Activated T-cell treated with anti-CD3 and anti-CD28 coated beads, Interleukin-2, amount 50 U/mL, for 24 hours (primary cell): Measurements from ENCODE around the gene GHDC.
"Not testable (repeated sequence)": the region's sequence is repeated elsewhere in the genome, so short reads cannot be mapped to it uniquely, and the experiment has no call there.

ENCODE experiments used
- DNase-seq: peaks from one replicate; pipeline ENCODE4 v3.0.0-alpha.2; 2020
- H3K27ac Mint-ChIP-seq: 2 replicates; pipeline ENCODE4 v1.8.0; 2020; ENCODE audit warnings: mild to moderate bottlenecking, mixed read lengths
- H3K27me3 Mint-ChIP-seq: 2 replicates; pipeline ENCODE4 v1.8.0; 2020; ENCODE audit warnings: mixed read lengths
- H3K36me3 Mint-ChIP-seq: 2 replicates; pipeline ENCODE4 v1.8.0; 2020; ENCODE audit warnings: low read depth, mixed read lengths
- H3K4me1 Mint-ChIP-seq: 2 replicates; pipeline ENCODE4 v1.8.0; 2020; ENCODE audit warnings: low read depth, mixed read lengths
- H3K4me3 Mint-ChIP-seq: 2 replicates; pipeline ENCODE4 v1.8.0; 2020; ENCODE audit warnings: mild to moderate bottlenecking, moderate library complexity, mixed read lengths
- H3K9me3 Mint-ChIP-seq: 2 replicates; pipeline ENCODE4 v1.8.0; 2020; ENCODE audit warnings: mixed read lengths

GHDC gene

DNA sequence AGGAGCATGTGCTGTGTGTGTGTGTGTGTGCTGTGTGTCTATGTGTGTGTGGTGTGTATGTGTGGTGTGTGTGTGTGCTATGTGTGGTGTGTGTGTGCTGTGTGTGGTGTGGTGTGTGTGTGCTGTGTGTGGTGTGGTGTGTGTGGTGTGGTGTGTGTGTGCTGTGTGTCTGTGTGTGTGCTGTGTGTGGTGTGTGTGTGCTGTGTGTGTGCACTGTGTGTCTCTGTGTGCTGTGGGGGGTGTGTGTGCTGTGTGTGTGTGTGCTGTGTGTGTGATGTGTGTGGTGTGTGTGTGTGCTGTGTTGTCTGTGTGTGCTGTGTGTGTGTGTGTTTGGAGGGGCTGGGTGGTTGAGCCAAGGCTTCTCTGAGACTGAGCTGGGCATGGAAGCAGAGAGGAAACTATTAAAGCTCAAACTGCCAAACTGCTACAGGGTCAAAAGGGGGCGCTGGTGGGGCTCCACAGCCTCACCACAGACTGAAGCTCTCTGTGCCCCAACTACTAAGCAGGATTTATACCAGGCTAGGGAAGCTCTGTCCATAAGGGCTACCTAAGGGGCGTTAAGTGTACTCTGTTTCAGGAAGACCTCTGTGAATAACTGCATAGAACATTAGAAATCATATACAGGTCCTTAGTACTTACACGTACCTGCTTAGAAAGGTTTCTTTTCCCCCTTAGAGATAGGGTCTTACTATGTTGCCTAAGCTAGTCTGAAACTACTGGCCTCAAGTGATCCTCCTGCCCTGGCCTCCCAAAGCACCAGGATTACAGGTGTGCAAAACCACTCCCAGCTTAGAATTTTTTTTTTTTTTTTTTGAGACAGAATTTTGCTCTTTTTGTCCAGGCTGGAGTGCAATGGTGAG lies 27.8 kb upstream of the GHDC start:
- no peaks in the 10 kb centered on the region for H3K9me3 Mint-ChIP-seq
- peak; percentile 65 for DNase-seq
- H3K36me3 Mint-ChIP-seq: peaks cover 78% of the 10 kb centered on the region
- peak overlapping the region; percentile 81 for H3K27ac Mint-ChIP-seq
- H3K4me3 Mint-ChIP-seq: no peak overlapping the region
- H3K27me3 Mint-ChIP-seq: no peaks in the 10 kb centered on the region
- peaks cover 6% of the 10 kb centered on the region for H3K4me1 Mint-ChIP-seq

DNA sequence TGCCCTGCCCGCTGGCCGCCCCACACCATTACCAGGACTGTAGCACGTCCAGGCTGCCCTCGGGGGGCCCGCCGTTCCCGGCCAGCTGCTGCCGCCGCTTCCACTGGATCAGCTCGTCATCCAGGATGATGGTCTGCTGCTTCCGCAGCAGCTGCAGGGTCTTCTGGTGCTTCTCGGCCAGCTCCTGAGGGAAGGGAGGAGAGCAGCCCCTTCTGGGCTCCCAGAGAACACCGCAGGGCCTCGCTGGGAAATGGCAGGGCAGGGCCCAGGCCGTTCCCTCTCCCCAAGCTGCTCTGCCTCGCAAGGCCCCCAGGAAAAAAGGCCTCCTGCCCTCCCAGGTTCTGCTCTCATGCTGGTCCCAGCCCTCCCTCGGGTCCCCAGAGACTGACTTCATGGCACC lies 25.0 kb upstream of the GHDC start:
- not testable (repeated sequence) for H3K27me3 Mint-ChIP-seq

DNA sequence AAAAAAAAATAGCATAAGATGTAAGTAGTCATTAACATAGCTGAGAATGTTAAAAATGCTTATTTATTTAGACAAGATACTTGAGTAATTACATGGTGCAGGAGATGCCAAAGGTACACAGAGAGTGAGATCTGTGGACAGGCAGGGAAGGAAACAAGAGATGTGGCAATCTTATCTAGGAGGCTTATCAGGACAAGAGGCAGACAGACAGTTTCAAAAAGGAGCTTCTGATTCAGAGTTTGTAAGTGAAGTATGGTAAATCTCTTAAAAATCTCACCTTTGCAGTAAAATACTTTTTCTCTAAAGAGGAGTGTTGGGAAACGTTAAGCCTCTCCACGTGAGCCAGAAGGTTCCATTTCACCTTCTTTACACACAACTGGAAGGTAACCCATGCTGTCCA lies 19.9 kb upstream of the GHDC start:
- Mint-ChIP-seq H3K4me1 (no peaks in the 10 kb centered on the region), H3K27ac (peak overlapping the region; percentile 85), H3K4me3 (no peak overlapping the region), H3K36me3 (peaks cover 88% of the 10 kb centered on the region), H3K27me3 (no peaks in the 10 kb centered on the region), H3K9me3 (no peaks in the 10 kb centered on the region)
- no peak for DNase-seq

More for the DNA sequence above, 25.0 kb upstream of the GHDC start:
- H3K36me3 Mint-ChIP-seq: peaks cover 85% of the 10 kb centered on the region
- H3K9me3 Mint-ChIP-seq, DNase-seq, H3K4me3 Mint-ChIP-seq, H3K27ac Mint-ChIP-seq, H3K4me1 Mint-ChIP-seq: not testable (repeated sequence)

DNA sequence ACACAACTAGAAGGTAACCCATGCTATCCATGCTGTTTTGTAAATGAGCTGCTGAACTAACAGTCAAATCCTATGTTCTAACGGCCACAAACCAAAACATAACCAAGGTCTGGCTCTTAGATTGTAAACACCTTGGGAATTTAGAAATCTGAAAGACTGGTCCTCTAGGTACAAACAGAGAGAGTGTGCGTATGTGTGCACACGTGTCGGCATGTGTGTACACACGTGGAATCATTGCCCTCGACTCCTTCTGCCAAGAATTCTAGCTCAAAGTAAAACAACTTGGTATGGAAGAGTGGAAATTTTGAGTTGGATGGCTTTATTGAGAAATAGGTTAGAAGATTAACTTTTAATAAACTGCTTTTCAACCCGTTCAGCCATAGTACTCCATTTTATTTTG lies 18.1 kb upstream of the GHDC start:
- Mint-ChIP-seq H3K27me3 (no peaks in the 10 kb centered on the region), H3K27ac (no peak overlapping the region), H3K4me3 (no peak overlapping the region), H3K4me1 (no peaks in the 10 kb centered on the region), H3K9me3 (no peaks in the 10 kb centered on the region), H3K36me3 (peaks cover 83% of the 10 kb centered on the region)
- no peak for DNase-seq

DNA sequence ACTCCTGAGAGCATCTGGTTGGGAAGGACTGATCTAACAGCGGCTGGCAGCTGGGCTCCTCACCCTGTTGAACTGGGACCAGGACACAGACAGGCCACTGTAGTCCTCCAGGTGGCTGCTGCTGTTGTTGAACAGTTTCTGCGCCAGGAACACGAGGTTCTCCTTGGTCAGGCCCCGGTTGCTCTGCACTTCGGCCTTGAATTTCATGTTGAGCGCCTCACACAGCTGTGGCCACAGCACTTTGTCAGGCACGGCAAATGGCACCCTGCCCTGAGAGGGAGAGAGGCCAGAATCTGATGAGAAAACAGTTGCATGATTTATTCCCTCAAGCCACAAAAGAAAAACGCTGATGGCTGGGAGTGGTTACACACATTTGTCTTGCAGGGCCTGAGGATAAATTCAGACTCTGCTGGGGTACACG lies 17.6 kb upstream of the GHDC start:
- peaks cover 83% of the 10 kb centered on the region for H3K36me3 Mint-ChIP-seq
- DNase-seq, H3K4me3 Mint-ChIP-seq, H3K4me1 Mint-ChIP-seq, H3K27me3 Mint-ChIP-seq, H3K9me3 Mint-ChIP-seq: not testable (repeated sequence)
- H3K27ac Mint-ChIP-seq: peak overlapping the region; percentile 63

DNA sequence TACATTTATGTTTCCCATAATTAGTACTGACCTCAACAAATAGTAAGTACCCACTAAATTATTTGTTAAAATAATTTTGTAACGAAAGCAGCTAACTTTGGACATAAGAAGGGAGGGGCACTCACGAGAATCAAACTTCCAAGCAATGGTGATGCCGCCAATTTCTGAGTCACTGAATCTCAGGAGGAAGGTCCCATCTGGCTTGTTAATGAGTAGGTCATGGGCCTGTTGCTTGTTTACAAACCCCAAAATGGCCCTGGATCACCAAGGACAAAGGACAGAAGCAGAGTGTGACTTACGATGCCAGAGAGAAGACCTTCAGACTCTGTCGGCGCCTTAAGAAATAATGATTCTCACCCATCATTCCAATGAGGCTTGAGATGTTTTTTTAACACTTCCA lies 15.8 kb upstream of the GHDC start:
- no peaks in the 10 kb centered on the region for H3K4me1 Mint-ChIP-seq
- no peaks in the 10 kb centered on the region for H3K27me3 Mint-ChIP-seq
- DNase-seq: no peak
- peaks cover 84% of the 10 kb centered on the region for H3K36me3 Mint-ChIP-seq
- H3K27ac Mint-ChIP-seq: no peak overlapping the region
- no peaks in the 10 kb centered on the region for H3K9me3 Mint-ChIP-seq
- H3K4me3 Mint-ChIP-seq: no peak overlapping the region

DNA sequence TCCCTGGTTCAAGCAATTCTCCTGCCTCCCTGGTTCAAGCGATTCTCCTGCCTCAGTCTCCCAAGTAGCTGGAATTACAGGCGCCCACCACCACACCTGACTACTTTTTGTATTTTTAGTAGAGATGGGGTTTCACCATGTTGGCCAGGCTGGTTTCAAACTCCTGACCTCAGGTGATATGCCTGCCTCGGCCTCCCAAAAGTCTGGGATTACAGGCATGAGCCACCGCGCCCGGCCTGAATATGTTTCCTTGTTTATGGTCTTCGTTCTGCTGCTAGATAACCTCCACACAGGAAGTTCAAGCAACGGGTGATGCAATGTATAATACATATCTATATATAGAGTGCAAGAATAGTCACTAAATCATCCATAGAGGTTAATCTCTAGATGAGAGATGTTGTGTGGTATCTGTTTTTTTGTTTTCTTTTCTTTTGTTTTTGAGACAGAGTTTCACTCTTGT lies 11.9 kb upstream of the GHDC start:
- not testable (repeated sequence) for H3K27me3 Mint-ChIP-seq, H3K4me1 Mint-ChIP-seq, H3K9me3 Mint-ChIP-seq, DNase-seq, H3K4me3 Mint-ChIP-seq
- peak overlapping the region; percentile 52 for H3K27ac Mint-ChIP-seq
- H3K36me3 Mint-ChIP-seq: peaks cover 91% of the 10 kb centered on the region

DNA sequence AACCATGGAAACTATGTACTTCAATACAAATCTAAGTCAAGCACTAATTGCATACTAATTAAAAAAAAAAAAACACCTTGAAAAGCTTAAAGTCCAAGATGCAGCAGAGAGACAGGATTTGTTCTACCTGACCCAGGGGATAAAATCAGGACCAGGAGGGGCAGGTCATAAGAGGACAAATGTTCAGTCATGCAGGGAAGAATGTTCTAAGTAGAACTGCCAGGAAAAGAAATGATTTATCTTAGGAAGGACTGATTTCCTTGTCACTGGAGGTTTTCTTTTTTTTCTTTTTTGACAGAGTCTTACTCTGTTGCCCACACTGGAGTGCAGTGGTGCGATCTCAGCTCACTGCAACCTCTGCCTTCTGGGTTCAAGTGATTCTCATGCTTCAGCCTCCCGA lies 9.1 kb upstream of the GHDC start:
- DNase-seq: no peak
- H3K9me3 Mint-ChIP-seq: no peaks in the 10 kb centered on the region
- peaks cover 88% of the 10 kb centered on the region for H3K36me3 Mint-ChIP-seq
- H3K27ac Mint-ChIP-seq: peak overlapping the region; percentile 52
- H3K27me3 Mint-ChIP-seq: no peaks in the 10 kb centered on the region
- peaks cover 2% of the 10 kb centered on the region for H3K4me1 Mint-ChIP-seq
- H3K4me3 Mint-ChIP-seq: no peak overlapping the region

DNA sequence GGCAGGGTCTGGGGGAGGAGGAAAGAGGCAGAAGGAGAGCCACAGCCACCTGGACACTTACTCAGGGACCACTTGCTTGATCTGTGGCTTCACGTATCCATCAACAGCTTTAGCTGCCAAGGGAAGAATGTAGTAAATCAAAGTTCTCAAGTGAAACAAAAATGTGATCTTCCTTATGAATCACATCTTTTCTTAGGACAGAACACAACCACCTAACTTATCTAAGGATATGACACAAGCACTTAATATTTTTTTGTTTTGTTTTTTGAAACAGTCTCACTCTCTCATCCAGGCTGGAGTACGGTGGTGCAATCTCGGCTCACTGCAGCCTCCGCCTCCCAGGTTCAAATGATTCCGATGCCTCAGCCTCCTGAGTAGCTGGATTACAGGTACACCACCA lies 8.4 kb upstream of the GHDC start:
- H3K27me3 Mint-ChIP-seq: no peaks in the 10 kb centered on the region
- H3K27ac Mint-ChIP-seq: peak overlapping the region; percentile 52
- H3K9me3 Mint-ChIP-seq: no peaks in the 10 kb centered on the region
- no peak overlapping the region for H3K4me3 Mint-ChIP-seq
- no peak for DNase-seq
- H3K36me3 Mint-ChIP-seq: peaks cover 88% of the 10 kb centered on the region
- peaks cover 2% of the 10 kb centered on the region for H3K4me1 Mint-ChIP-seq

DNA sequence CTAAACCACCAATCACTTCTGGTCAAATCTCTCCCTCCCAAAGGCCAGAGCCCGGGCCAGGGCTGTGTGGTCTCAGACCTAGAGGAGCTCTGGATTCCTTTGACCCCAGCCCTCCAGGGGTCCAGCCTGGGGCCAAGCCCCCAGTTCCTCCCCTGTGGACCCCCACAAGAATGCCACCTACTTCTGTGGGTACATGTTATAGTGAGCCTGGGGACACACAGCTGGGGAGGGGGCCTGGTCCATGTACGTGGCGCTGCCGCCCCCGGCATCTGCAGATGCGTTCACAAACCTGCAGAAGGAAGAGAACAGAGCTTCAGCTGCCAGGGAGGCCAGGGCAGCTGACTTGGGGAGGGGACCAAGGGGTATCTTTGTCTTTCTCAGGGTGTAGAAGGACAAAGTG lies 7.9 kb upstream of the GHDC start:
- peak overlapping the region; percentile 41 for H3K27ac Mint-ChIP-seq
- no peak overlapping the region for H3K4me3 Mint-ChIP-seq
- H3K4me1 Mint-ChIP-seq: peaks cover 2% of the 10 kb centered on the region
- no peaks in the 10 kb centered on the region for H3K9me3 Mint-ChIP-seq
- DNase-seq: no peak
- no peaks in the 10 kb centered on the region for H3K27me3 Mint-ChIP-seq
- peaks cover 83% of the 10 kb centered on the region for H3K36me3 Mint-ChIP-seq

DNA sequence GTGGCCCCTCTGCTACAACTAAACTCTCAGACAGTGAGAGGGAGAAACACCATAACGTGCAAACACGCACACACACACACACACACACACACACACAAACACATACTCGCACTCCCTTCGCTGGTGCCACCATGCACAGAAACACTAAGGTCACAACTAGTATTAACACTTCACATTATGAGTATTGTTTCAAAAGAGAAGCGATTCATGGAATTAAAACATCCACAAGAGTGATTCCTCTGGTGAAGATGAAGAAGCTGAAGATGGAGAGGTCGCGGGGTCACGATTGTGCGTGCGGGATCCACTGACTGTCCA lies 7.1 kb upstream of the GHDC start:
- H3K4me1 Mint-ChIP-seq: peaks cover 2% of the 10 kb centered on the region
- no peak overlapping the region for H3K27ac Mint-ChIP-seq
- H3K4me3 Mint-ChIP-seq: no peak overlapping the region
- no peak for DNase-seq
- no peaks in the 10 kb centered on the region for H3K27me3 Mint-ChIP-seq
- H3K9me3 Mint-ChIP-seq: no peaks in the 10 kb centered on the region
- peaks cover 75% of the 10 kb centered on the region for H3K36me3 Mint-ChIP-seq

DNA sequence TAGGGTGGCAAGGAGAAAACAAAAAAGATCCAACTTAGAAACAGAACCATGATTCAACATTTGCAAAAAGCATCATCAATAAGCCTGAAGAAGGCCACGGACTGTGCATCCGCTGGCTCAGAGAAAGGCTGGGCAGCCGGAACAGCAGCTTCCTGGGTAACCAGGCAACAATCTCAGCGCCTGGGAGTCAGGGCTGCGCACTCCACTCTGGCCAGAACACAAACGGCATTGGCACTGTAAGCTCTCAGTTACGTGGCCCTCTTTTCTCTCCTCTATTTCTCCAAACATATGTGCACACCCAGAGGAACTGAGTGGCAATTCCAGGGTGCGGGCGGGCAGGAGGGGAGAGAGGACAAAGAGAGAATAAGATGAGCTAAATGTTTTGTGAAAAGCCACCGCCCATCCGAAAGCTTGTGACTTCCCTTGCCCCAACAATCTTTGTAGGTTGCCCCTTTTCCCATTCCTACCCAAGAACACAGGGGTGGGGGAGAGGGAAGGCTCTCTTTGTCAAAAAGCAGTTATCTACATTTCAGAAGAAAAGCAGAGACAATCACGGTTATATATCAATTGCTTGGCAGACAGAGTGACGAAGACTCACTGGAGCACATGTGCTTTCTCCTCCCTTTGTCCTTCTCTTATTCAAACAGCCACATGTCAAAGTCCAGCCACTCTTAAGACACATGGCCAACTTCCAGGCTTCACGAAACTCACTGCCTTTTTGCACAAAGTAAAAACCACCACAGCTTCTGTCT lies 6.6 kb upstream of the GHDC start:
- no peak for DNase-seq
- Mint-ChIP-seq H3K4me3 (no peak overlapping the region), H3K27ac (peak overlapping the region; percentile 44), H3K36me3 (peaks cover 70% of the 10 kb centered on the region), H3K27me3 (no peaks in the 10 kb centered on the region), H3K4me1 (peaks cover 2% of the 10 kb centered on the region), H3K9me3 (no peaks in the 10 kb centered on the region)

DNA sequence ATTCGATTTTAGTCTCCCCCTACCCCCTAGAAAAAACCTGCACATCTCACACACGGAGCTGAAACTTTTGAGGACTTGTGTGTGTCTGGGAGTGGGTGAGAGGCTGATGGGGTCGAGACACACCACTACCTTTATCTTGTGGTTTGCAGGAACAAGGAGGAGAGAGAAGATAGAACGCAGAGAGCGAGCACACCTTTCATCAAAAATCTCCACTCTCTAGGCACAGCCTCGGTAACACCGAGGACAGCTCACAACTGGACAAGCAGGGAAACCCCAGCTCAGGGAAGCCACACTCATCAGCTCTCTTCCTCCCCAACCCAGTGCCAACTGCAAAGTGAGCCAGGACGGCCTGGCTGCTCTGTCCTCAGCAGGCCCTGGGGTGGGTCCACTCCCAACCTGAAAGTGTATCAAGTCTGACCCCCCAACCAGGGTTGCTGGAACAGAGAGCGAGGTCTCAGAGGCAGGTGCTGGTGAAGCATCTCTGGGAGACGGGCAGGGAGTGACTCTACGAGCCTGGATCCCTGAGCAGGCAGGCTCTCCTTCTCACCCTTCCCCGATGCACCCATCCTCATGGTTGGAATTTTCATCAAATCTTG lies 5.2 kb upstream of the GHDC start:
- Mint-ChIP-seq H3K9me3 (no peaks in the 10 kb centered on the region), H3K4me1 (peaks cover 7% of the 10 kb centered on the region), H3K4me3 (no peak overlapping the region), H3K36me3 (peaks cover 56% of the 10 kb centered on the region), H3K27ac (peak overlapping the region; percentile 67), H3K27me3 (no peaks in the 10 kb centered on the region)
- DNase-seq: no peak

DNA sequence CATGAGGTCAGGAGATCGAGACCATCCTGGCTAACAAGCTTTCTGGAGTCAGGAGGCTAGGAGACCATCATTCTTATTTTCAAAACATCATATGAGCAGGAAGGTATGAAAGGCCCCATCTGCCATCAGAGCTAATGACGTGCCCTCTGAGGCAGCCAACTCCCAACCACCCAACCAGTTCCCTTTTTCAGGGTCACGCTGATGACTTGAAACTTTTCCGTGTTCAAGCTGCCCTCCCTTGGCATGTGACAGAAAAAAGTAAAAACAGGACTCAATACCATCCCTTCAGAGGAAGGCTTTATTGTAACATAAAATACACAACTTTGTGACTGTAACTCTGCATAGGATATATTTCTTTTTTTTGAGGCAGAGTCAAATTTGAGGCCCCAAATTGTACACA lies 4.6 kb upstream of the GHDC start:
- H3K4me3 Mint-ChIP-seq: no peak overlapping the region
- peaks cover 11% of the 10 kb centered on the region for H3K4me1 Mint-ChIP-seq
- H3K27me3 Mint-ChIP-seq: no peaks in the 10 kb centered on the region
- no peak for DNase-seq
- peak overlapping the region; percentile 53 for H3K27ac Mint-ChIP-seq
- peaks cover 52% of the 10 kb centered on the region for H3K36me3 Mint-ChIP-seq
- no peaks in the 10 kb centered on the region for H3K9me3 Mint-ChIP-seq
